ENCODE results near the gene ATOSA. TPM values are rescaled to one million over a fixed set of nuclear protein-coding genes. Genes with fewer than 3 reads are reported as not detected.

The ATOSA gene
- total RNA-seq, 1 experiment from 2014 or later = 4.7 TPM

DNA sequence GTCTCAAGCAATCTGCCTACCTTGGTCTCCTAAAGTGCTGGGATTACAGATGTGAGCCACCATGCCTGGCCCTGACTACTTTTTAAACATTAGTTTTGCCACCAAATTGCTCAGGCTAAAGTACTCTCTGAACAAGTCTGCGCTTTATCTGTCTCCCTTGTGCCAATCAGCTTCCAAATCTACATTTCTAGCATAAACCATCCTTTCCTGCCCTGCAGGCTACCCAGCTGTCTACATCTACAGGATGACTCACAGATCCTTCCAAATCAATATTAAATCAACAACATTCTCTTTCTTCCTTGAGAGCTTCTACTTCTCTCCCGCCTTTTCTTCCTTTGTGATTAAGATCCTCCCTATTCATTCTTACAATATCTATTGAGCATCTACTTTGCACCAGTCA lies 16.0 kb upstream of the ATOSA start:
- TF ChIP-seq FOSL1 (IDR thresholded peaks at IDR 0.05; ENCODE audit: low read depth) (no peak), POLR2A (IDR thresholded peaks at IDR 0.05; ENCODE audit: borderline replicate concordance, extremely low read depth, insufficient read depth, insufficient read length) (no peak), CBX3 (IDR thresholded peaks at IDR 0.05; ENCODE audit: low read depth) (no peak), JUND (IDR thresholded peaks at IDR 0.05) (no peak), SP1 (IDR thresholded peaks at IDR 0.05; ENCODE audit: low read depth) (no peak), EZH2 (IDR thresholded peaks at IDR 0.05) (no peak), ZNF274 (IDR thresholded peaks at IDR 0.05; ENCODE audit: low read depth, low read length) (no peak), SIN3A (IDR thresholded peaks at IDR 0.05; ENCODE audit: low read depth) (no peak), ZFX (IDR thresholded peaks at IDR 0.05) (no peak), RAD21 (IDR thresholded peaks at IDR 0.05; ENCODE audit: low read depth) (no peak), TCF7L2 (IDR thresholded peaks at IDR 0.05; ENCODE audit: borderline replicate concordance, extremely low read depth, insufficient read depth, insufficient read length) (no peak)
- TF ChIP-seq, protein P1, sequence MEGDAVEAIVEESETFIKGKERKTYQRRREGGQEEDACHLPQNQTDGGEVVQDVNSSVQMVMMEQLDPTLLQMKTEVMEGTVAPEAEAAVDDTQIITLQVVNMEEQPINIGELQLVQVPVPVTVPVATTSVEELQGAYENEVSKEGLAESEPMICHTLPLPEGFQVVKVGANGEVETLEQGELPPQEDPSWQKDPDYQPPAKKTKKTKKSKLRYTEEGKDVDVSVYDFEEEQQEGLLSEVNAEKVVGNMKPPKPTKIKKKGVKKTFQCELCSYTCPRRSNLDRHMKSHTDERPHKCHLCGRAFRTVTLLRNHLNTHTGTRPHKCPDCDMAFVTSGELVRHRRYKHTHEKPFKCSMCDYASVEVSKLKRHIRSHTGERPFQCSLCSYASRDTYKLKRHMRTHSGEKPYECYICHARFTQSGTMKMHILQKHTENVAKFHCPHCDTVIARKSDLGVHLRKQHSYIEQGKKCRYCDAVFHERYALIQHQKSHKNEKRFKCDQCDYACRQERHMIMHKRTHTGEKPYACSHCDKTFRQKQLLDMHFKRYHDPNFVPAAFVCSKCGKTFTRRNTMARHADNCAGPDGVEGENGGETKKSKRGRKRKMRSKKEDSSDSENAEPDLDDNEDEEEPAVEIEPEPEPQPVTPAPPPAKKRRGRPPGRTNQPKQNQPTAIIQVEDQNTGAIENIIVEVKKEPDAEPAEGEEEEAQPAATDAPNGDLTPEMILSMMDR (IDR thresholded peaks at IDR 0.05 in 2 of 3, conservative IDR thresholded peaks at IDR 0.05 in 1 of 3; ENCODE audit: borderline replicate concordance in 1 of 3, insufficient read depth in 1 of 3, low read depth in 2 of 3, low read length in 2 of 3) = no peak
- TF ChIP-seq, protein P2, sequence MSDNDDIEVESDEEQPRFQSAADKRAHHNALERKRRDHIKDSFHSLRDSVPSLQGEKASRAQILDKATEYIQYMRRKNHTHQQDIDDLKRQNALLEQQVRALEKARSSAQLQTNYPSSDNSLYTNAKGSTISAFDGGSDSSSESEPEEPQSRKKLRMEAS (IDR thresholded peaks at IDR 0.05) = no peak
- TF ChIP-seq, protein P3, sequence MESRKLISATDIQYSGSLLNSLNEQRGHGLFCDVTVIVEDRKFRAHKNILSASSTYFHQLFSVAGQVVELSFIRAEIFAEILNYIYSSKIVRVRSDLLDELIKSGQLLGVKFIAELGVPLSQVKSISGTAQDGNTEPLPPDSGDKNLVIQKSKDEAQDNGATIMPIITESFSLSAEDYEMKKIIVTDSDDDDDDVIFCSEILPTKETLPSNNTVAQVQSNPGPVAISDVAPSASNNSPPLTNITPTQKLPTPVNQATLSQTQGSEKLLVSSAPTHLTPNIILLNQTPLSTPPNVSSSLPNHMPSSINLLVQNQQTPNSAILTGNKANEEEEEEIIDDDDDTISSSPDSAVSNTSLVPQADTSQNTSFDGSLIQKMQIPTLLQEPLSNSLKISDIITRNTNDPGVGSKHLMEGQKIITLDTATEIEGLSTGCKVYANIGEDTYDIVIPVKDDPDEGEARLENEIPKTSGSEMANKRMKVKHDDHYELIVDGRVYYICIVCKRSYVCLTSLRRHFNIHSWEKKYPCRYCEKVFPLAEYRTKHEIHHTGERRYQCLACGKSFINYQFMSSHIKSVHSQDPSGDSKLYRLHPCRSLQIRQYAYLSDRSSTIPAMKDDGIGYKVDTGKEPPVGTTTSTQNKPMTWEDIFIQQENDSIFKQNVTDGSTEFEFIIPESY (IDR thresholded peaks at IDR 0.05; ENCODE audit: extremely low read depth, insufficient replicate concordance, low read length) = no peak
- TF ChIP-seq, protein P4, sequence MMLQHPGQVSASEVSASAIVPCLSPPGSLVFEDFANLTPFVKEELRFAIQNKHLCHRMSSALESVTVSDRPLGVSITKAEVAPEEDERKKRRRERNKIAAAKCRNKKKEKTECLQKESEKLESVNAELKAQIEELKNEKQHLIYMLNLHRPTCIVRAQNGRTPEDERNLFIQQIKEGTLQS (IDR thresholded peaks at IDR 0.05) = no peak
- H3K79me2 ChIP-seq (ENCODE audit: insufficient read depth, low read length) = no peaks in the 10 kb centered on the region
- POLR2A ChIA-PET = no interaction called here
- intact Hi-C loops (cut with micrococcal nuclease) = no loop called here
- no peak overlapping the region for H2AFZ ChIP-seq (ENCODE audit: low read depth, low read length, poor library complexity, severe bottlenecking)
- H3K4me3 ChIP-seq (replicated peaks in 1 of 2; ENCODE audit: low read depth in 1 of 2, low read length in 2 of 2) = no peak overlapping the region
- no peak overlapping the region for H3K4me2 ChIP-seq (ENCODE audit: low read length)
- no peaks in the 10 kb centered on the region for H3K27me3 ChIP-seq (ENCODE audit: insufficient read depth, low read length)
- H3K9me3 ChIP-seq (ENCODE audit: control insufficient read depth in 1 of 2, insufficient read depth in 1 of 2, low read depth in 1 of 2, low read length in 2 of 2) = no peaks in the 10 kb centered on the region
- no peaks in the 10 kb centered on the region for H3K9me2 ChIP-seq (ENCODE audit: insufficient read depth)
- RAD21 ChIA-PET (ENCODE audit: low non-redundant PET in 1 of 2, low total read pairs in 2 of 2, uncharacterized antibody in 2 of 2, unreplicated experiment in 2 of 2) = no interaction called here
- no peak overlapping the region for H3K27ac ChIP-seq (ENCODE audit: low read depth, low read length)
- CTCF ChIA-PET = no interaction called here
- BruUV-seq (replicated peaks) = no TSS peak
- ATAC-seq (no peak), DNase-seq (ENCODE audit: low read depth, low spot score) (no peak)
- no peaks in the 10 kb centered on the region for H4K20me1 ChIP-seq (ENCODE audit: insufficient read depth)
- H3K36me3 ChIP-seq (ENCODE audit: control insufficient read depth in 1 of 2, insufficient read depth in 2 of 2, low read length in 2 of 2) = no peaks in the 10 kb centered on the region
- H3K4me1 ChIP-seq (ENCODE audit: control insufficient read depth in 1 of 2, insufficient read depth in 2 of 2, low read length in 2 of 2) = no peaks in the 10 kb centered on the region
- H3K9ac ChIP-seq (ENCODE audit: low read length) = no peak overlapping the region
